Measurements from ENCODE around the gene CCBE1. TPM values are rescaled to one million over a fixed set of nuclear protein-coding genes. Genes with fewer than 3 reads are reported as not detected.

CCBE1 gene
- total and polyA plus RNA-seq, 9 of the 15 experiments (the other 6 are each of a cell fraction or from before 2014, with no cell fraction given), result 0.20 TPM; not detected in 8

DNA sequence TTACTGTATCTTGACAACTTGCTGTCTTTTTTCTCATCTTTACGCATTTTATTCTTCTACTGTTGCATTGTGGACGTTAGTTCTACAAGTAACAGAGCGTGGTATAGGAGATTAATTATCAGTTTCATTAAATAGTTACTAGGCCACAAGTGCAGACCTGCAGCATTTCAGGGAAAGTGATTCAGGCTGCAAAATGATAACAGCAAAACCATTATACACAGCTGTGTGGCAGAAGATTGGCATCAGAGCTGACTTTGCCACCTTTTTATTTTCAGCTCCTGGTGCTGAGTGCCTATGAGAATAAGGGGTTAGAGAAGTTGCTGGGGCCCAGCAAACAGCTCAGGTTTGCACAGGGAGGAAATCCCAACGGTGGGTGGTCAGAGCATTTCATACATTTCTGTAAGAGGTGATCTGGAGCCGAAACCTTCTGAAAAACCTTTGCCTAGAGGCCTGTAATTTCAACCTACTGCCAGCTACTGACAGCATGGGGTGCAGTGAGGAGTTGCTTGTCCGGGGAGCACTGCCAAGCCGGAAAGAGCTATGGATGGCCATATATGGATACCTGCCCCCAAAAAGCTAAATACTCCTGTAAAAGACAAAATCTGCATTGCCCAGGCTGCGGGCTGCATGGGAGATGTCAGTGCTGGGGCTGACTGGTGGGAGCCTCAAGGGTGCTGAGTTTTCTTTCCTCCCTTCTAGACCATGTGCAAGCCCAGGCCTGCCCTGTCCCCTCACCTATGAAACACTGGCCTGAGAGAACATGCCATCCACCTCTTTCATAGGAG, 2.7 kb upstream of the CCBE1 start:
- Histone ChIP-seq H3K4me2 (ENCODE audit: insufficient read depth, low read length) (no peak overlapping the region), H3K79me2 (ENCODE audit: control insufficient read depth, insufficient read depth, low read length) (no peaks in the 10 kb centered on the region), H3K9me1 (ENCODE audit: control insufficient read depth, insufficient read depth, low read length) (no peaks in the 10 kb centered on the region), H4K20me1 (replicated peaks; ENCODE audit: control insufficient read depth, insufficient read depth, low read length) (no peaks in the 10 kb centered on the region; the same call in 1 of the 2 replicates), H3K9me3 (replicated peaks; ENCODE audit: control insufficient read depth, insufficient read depth, low read depth, low read length) (no peaks in the 10 kb centered on the region), H3K9ac (ENCODE audit: insufficient read depth in 1 of 2, low read depth in 2 of 2, low read length in 2 of 2) (no peak overlapping the region), H3K27ac (ENCODE audit: extremely low read depth, low read depth, low read length) (no peak overlapping the region), H3K4me3 (no peak overlapping the region), H3K4me1 (replicated peaks in 1 of 2; ENCODE audit: control insufficient read depth in 2 of 2, insufficient read depth in 2 of 2, low read length in 2 of 2) (peaks cover 0 to 11% of the 10 kb centered on the region in 2 experiments; a peak in 2 of 5 replicates), H3K36me3 (ENCODE audit: control insufficient read depth, insufficient read depth, low read length) (no peaks in the 10 kb centered on the region), H2AFZ (ENCODE audit: low read depth, low read length) (no peak overlapping the region), H3K27me3 (ENCODE audit: control insufficient read depth in 2 of 2, insufficient read depth in 2 of 2, low read length in 2 of 2) (peaks cover 0 to 19% of the 10 kb centered on the region in 2 experiments; a peak in 1 of 5 replicates)
- intact Hi-C loops (cut with micrococcal nuclease) (no loop called here), in situ Hi-C loops (cut with MboI) (no loop called here)
- ATAC-seq (no peak), FAIRE-seq (no peak), DNase-seq (ENCODE audit: extremely low read depth in 1 of 4, low spot score in 3 of 4) (no peak)
- POLR2A ChIA-PET, result interaction anchor here (0.6 kb wide), 2 partner anchors 123 to 1113 kb away, joined by 3 read pairs; no protein-coding TSS in a partner anchor
- no TSS peak for BruUV-seq (replicated peaks)
- no peak for TF ChIP-seq GTF2F1 (IDR thresholded peaks at IDR 0.05; ENCODE audit: low read depth, low read length)
- TF ChIP-seq, protein P1, sequence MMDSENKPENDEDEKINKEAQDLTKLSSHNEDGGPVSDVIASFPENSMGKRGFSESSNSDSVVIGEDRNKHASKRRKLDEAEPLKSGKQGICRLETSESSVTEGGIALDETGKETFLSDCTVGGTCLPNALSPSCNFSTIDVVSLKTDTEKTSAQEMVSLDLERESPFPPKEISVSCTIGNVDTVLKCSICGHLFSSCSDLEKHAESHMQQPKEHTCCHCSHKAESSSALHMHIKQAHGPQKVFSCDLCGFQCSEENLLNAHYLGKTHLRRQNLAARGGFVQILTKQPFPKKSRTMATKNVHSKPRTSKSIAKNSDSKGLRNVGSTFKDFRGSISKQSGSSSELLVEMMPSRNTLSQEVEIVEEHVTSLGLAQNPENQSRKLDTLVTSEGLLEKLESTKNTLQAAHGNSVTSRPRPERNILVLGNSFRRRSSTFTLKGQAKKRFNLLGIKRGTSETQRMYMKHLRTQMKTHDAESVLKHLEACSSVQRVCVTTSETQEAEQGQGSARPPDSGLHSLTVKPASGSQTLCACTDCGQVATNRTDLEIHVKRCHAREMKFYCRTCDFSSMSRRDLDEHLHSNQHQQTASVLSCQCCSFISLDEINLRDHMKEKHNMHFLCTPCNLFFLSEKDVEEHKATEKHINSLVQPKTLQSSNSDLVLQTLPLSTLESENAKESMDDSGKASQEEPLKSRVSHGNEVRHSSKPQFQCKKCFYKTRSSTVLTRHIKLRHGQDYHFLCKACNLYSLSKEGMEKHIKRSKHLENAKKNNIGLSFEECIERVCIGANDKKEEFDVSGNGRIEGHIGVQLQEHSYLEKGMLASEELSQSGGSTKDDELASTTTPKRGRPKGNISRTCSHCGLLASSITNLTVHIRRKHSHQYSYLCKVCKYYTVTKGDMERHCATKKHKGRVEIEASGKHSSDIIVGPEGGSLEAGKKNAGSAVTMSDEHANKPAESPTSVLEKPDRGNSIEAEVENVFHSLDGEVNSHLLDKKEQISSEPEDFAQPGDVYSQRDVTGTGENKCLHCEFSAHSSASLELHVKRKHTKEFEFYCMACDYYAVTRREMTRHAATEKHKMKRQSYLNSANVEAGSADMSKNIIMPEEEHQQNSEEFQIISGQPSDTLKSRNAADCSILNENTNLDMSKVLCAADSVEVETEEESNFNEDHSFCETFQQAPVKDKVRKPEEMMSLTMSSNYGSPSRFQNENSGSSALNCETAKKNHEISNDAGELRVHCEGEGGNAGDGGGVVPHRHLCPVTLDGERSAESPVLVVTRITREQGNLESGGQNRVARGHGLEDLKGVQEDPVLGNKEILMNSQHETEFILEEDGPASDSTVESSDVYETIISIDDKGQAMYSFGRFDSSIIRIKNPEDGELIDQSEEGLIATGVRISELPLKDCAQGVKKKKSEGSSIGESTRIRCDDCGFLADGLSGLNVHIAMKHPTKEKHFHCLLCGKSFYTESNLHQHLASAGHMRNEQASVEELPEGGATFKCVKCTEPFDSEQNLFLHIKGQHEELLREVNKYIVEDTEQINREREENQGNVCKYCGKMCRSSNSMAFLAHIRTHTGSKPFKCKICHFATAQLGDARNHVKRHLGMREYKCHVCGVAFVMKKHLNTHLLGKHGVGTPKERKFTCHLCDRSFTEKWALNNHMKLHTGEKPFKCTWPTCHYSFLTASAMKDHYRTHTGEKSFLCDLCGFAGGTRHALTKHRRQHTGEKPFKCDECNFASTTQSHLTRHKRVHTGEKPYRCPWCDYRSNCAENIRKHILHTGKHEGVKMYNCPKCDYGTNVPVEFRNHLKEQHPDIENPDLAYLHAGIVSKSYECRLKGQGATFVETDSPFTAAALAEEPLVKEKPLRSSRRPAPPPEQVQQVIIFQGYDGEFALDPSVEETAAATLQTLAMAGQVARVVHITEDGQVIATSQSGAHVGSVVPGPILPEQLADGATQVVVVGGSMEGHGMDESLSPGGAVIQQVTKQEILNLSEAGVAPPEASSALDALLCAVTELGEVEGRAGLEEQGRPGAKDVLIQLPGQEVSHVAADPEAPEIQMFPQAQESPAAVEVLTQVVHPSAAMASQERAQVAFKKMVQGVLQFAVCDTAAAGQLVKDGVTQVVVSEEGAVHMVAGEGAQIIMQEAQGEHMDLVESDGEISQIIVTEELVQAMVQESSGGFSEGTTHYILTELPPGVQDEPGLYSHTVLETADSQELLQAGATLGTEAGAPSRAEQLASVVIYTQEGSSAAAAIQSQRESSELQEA (IDR thresholded peaks at IDR 0.05; ENCODE audit: low read depth), result no peak
- no peak for TF ChIP-seq RBM39 (optimal IDR thresholded peaks at IDR 0.05; ENCODE audit: low read depth, low read length)
- CTCF ChIA-PET (ENCODE audit: low intra/inter-chr PET ratio), result no interaction called here
- under 1% methylated on average over 8 of the region's 8 CpGs for WGBS (ENCODE audit: insufficient coverage, low coverage, missing lambda C conversion rate)
